ENCODE measurements around the gene IL1RAPL2. TPM values are rescaled to one million over a fixed set of nuclear protein-coding genes. Genes with fewer than 3 reads are reported as not detected.

IL1RAPL2 gene
- total RNA-seq, 1 experiment from 2014 or later = 1.6 TPM

- no TSS peak for BruUV-seq (replicated peaks)
- Histone ChIP-seq H3K27me3 (ENCODE audit: insufficient read depth, low read depth) (no peaks in the 10 kb centered on the region), H2AFZ (no peak overlapping the region), H3K36me3 (ENCODE audit: low read depth) (no peaks in the 10 kb centered on the region), H3K9me3 (ENCODE audit: insufficient read depth, low read depth) (no peaks in the 10 kb centered on the region), H3K27ac (no peak overlapping the region), H3F3A (ENCODE audit: insufficient read depth, low read depth) (no peaks in the 10 kb centered on the region), H3K9me2 (ENCODE audit: insufficient read depth) (no peaks in the 10 kb centered on the region), H3K4me1 (replicated peaks; ENCODE audit: insufficient read depth) (no peaks in the 10 kb centered on the region), H4K20me1 (ENCODE audit: insufficient read depth) (no peaks in the 10 kb centered on the region), H3K4me3 (no peak overlapping the region), H3K79me2 (ENCODE audit: low read depth) (no peaks in the 10 kb centered on the region), H3K4me2 (no peak overlapping the region)
- DNase-seq = peak in 1 of 2 experiments; percentile 15
- CTCF ChIA-PET = interaction anchor here (0.5 kb wide), 1 partner anchor 242 kb away, joined by 3 read pairs; no protein-coding TSS in a partner anchor
- TF ChIP-seq EZH2 (IDR thresholded peaks at IDR 0.05; ENCODE audit: low read depth) = no peak
- TF ChIP-seq, protein P1, sequence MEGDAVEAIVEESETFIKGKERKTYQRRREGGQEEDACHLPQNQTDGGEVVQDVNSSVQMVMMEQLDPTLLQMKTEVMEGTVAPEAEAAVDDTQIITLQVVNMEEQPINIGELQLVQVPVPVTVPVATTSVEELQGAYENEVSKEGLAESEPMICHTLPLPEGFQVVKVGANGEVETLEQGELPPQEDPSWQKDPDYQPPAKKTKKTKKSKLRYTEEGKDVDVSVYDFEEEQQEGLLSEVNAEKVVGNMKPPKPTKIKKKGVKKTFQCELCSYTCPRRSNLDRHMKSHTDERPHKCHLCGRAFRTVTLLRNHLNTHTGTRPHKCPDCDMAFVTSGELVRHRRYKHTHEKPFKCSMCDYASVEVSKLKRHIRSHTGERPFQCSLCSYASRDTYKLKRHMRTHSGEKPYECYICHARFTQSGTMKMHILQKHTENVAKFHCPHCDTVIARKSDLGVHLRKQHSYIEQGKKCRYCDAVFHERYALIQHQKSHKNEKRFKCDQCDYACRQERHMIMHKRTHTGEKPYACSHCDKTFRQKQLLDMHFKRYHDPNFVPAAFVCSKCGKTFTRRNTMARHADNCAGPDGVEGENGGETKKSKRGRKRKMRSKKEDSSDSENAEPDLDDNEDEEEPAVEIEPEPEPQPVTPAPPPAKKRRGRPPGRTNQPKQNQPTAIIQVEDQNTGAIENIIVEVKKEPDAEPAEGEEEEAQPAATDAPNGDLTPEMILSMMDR (conservative IDR thresholded peaks at IDR 0.05) = peak; percentile 60
- intact Hi-C loops (cut with micrococcal nuclease; ENCODE audit: unreplicated experiment) = loop anchor here (2.0 to 5.0 kb wide), 4 partner anchors 80 to 625 kb away; partner anchors contain the start of gene IL1RAPL2
- POLR2A ChIA-PET (ENCODE audit: unreplicated experiment) = no interaction called here
Measured at GRCh38 chrX:105191878-105192277, 625.9 kb downstream of the IL1RAPL2 start.

GRCh38 chrX:105209406-105209805 lies 643.4 kb downstream of the IL1RAPL2 start:
- POLR2A ChIA-PET (ENCODE audit: unreplicated experiment) = no interaction called here
- BruUV-seq (replicated peaks) = no TSS peak
- CTCF ChIA-PET = no interaction called here

DNA sequence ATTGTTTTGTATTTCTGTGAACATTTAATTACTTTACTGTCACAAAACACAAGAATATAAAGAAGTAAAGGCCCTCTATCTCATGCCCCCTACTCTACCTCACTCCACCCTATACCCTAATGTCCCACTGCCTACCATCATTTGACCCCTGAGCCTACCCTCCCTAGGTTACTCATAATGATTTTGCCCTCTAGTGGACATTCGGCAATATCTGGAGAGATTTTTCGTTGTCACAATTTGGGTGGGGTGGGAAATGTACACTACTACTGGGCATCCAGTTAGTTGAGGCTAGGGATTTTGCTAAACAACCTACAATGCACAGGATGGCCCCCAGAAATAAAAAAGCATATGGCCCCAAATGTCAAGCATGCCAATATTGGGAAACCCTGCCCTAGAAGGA lies 644.3 kb downstream of the IL1RAPL2 start:
- no TSS peak for BruUV-seq (replicated peaks)
- ChIA-PET POLR2A (ENCODE audit: unreplicated experiment) (no interaction called here), CTCF (no interaction called here)
- no peak overlapping the region for H3K27ac ChIP-seq
- H3K4me2 ChIP-seq = no peak overlapping the region
- H2AFZ ChIP-seq = no peak overlapping the region
- H3F3A ChIP-seq (ENCODE audit: insufficient read depth, low read depth) = no peaks in the 10 kb centered on the region
- no peaks in the 10 kb centered on the region for H3K79me2 ChIP-seq (ENCODE audit: low read depth)
- H3K27me3 ChIP-seq (ENCODE audit: insufficient read depth, low read depth) = no peaks in the 10 kb centered on the region
- intact Hi-C loops (cut with micrococcal nuclease; ENCODE audit: unreplicated experiment) = no loop called here
- no peaks in the 10 kb centered on the region for H3K9me2 ChIP-seq (ENCODE audit: insufficient read depth)
- no peaks in the 10 kb centered on the region for H3K9me3 ChIP-seq (ENCODE audit: insufficient read depth, low read depth)
- H3K36me3 ChIP-seq (ENCODE audit: low read depth) = no peaks in the 10 kb centered on the region
- no peaks in the 10 kb centered on the region for H3K4me1 ChIP-seq (replicated peaks; ENCODE audit: insufficient read depth)
- H3K4me3 ChIP-seq = no peak overlapping the region
- DNase-seq = no peak
- no peaks in the 10 kb centered on the region for H4K20me1 ChIP-seq (ENCODE audit: insufficient read depth)
- TF ChIP-seq EZH2 (IDR thresholded peaks at IDR 0.05; ENCODE audit: low read depth) = no peak
- TF ChIP-seq, protein P1 (conservative IDR thresholded peaks at IDR 0.05) = peak; percentile 28; the same call in 1 of the 2 replicates

More at GRCh38 chrX:105209406-105209805, 643.4 kb downstream of the IL1RAPL2 start:
- TF ChIP-seq, protein P1 (conservative IDR thresholded peaks at IDR 0.05) = no peak
- no peak for TF ChIP-seq EZH2 (IDR thresholded peaks at IDR 0.05; ENCODE audit: low read depth)
- DNase-seq = no peak
- Histone ChIP-seq H3K27ac (no peak overlapping the region), H4K20me1 (ENCODE audit: insufficient read depth) (no peaks in the 10 kb centered on the region), H3K9me2 (ENCODE audit: insufficient read depth) (no peaks in the 10 kb centered on the region), H3F3A (ENCODE audit: insufficient read depth, low read depth) (no peaks in the 10 kb centered on the region), H3K4me1 (replicated peaks; ENCODE audit: insufficient read depth) (no peaks in the 10 kb centered on the region), H3K4me2 (no peak overlapping the region), H3K36me3 (ENCODE audit: low read depth) (no peaks in the 10 kb centered on the region), H2AFZ (no peak overlapping the region), H3K79me2 (ENCODE audit: low read depth) (no peaks in the 10 kb centered on the region), H3K27me3 (ENCODE audit: insufficient read depth, low read depth) (no peaks in the 10 kb centered on the region), H3K4me3 (no peak overlapping the region), H3K9me3 (ENCODE audit: insufficient read depth, low read depth) (no peaks in the 10 kb centered on the region)
- intact Hi-C loops (cut with micrococcal nuclease; ENCODE audit: unreplicated experiment) = no loop called here

All from PC-9 (cell line).